HG02623 (cell line): Measurements from ENCODE around the gene DDX10.
"Not testable (repeated sequence)": the region's sequence is repeated elsewhere in the genome, so short reads cannot be mapped to it uniquely, and the experiment has no call there.

Experiments used
- ATAC-seq: cut with Tn5 transposase; IDR thresholded peaks from one replicate; pipeline ENCODE4 v1.9.1; 2021; ENCODE audit warnings: moderate library complexity; ENCODE audit not compliant: unreplicated experiment

Gene DDX10

GRCh38 chr11:108664730-108665525 lies at the start of gene DDX10:
Gene DDX10, plus strand, starts transcription at chr11:108665069. Its CDS starts 85 bp downstream, at chr11:108665154.
- peak; percentile 75 for ATAC-seq

DNA sequence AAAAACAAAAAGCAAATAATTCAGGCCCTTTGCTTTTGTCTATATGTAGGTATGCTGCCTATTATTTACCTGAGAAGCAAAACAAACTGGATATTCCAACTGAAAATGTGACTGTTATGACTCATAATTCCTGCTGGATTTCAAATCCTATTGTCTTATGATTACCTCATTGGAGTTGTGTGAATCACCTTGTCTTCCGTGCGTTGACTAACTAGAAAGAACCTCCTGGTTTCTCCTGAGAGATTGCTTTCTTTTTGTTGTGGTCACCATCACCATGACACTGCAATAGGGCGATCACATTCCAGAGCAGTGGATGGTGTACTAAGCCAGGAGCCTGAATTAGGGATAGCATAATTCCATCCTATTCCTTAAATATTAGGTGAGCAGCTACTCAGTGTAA lies 48.3 kb upstream of the DDX10 start:
- no peak for ATAC-seq

DNA sequence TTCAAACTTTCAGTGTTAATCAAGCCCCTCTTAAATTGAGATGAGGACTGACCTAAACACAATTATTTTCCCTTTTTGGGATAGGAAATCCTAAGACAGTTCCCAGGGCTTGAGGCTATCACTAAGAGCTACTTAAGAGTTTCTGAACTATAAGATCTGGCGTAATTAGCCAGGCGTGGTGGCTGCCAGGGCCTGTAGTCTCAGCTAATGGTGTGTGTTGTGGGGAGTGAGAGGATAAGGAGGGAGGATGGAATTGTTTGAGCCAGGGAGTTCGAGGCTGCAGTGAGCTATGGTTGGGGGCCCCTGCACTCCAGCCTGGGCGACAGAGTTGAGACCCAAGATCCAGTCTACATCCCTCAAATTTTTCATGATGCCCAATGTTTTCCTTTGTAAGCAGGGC lies 47.8 kb upstream of the DDX10 start:
- no peak for ATAC-seq

DNA sequence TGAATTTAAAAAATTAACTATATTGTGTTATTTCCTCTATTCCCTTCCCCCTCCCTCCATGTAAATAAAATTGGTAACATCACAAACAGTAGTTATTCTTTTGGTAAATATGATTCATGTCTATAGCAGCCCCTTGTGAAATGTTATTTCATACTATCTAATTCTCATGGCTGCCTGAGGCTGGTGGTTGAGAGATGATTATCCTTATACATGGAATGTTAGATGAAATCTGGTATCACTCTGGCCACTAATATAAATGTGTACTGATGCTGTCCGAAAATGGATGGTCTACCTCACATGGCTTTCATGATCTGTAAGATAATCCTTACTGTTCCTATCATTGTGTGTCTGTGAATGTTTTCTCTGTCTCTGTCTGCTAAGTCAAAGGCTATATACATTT lies 46.3 kb upstream of the DDX10 start:
- no peak for ATAC-seq

GRCh38 chr11:108620958-108621772 lies 43.7 kb upstream of the DDX10 start:
- ATAC-seq: peak; percentile 89

DNA sequence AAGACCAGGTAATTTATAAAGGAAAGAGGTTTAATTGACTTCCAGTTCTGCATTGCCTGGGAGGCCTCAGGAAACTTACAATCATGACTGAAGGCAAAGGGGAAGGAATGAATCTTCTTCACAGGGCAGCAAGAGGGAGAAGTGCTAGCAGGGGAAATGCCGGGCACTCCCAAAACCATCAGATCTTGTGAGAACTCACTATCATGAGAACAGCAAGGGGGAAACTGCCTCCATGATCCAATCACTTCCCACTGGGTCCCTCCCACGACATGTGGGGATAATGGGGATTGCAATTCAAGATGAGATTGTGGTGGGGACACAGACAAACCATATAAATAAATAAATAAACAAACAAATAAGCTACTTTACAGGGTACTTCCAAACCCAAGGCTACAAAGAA lies 42.5 kb upstream of the DDX10 start:
- ATAC-seq: no peak

GRCh38 chr11:108624196-108624925 lies 40.5 kb upstream of the DDX10 start:
- no peak for ATAC-seq

DNA sequence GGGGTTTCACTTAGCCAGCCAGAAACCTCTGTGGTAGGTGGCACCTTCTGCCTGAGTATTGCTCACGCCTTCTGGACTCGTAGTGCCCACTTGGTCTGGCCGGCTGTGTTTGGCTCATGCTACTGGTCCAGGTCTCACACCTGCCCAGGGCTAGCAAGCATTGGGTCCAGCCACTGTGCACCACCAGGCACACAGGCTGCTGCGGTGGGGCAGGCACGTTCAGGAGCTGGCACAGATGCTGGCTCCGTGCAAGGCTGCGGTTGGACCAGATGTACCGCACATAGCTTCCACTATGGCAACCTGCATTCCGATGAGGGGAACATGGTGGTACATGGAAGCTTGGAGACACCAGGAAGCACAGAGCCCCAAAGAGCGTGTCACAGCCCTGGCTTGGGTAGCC lies 36.5 kb upstream of the DDX10 start:
- ATAC-seq: no peak

DNA sequence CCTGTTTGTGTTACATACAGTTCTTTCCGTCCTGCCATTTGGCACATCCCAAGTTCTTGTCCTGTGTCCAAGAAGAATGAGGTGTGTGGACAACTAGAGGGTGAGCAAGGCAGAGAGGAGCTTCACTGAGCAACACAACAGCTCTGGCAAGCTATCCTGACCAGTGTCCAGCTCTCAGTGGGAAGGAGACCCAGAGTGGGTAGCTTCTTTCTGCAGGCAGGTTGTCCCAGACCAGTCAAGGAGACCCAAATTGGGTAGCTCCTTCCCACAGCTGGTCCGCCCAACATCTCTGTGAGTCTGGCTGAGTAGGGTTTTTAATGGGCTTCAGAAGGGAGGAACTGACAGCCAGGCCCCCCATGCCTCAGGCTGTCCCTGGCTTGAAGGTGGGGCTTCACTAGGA lies 36.1 kb upstream of the DDX10 start:
- ATAC-seq: no peak

GRCh38 chr11:108629274-108629673 lies 35.6 kb upstream of the DDX10 start:
- no peak for ATAC-seq

DNA sequence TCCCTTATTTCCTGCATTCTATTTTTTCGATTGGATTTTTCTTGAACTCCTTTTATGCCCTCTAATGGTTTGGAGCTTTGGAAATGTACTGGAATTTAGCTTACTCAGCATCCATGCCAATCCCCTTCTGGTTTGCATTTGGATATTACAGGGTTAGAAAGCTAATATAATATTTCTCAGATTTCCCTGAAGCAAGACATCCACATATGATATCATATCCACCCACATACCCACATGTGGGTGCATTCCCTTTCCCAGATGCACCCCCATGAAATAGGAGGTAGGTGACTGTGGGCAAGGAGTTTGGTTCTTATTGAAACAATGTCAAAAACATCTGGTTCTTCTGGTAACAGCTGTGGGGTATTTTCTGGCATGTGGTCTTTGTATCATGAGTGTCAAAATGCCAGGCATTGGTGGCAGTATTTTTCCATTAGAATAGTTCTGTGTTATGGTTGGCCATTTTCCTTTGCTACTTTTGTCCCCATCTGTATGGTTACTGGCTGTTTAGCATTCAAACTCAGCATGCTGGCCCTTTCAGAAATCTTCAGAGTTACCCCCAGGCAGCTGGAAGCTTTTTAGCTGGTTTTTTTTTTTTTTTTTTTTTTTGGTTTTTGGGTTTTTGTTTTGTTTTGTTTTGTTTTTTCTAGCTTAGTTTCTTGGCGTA lies 32.7 kb upstream of the DDX10 start:
- no peak for ATAC-seq

GRCh38 chr11:108635106-108635505 lies 29.8 kb upstream of the DDX10 start:
- ATAC-seq: no peak

GRCh38 chr11:108636222-108636621 lies 28.6 kb upstream of the DDX10 start:
- ATAC-seq: no peak

DNA sequence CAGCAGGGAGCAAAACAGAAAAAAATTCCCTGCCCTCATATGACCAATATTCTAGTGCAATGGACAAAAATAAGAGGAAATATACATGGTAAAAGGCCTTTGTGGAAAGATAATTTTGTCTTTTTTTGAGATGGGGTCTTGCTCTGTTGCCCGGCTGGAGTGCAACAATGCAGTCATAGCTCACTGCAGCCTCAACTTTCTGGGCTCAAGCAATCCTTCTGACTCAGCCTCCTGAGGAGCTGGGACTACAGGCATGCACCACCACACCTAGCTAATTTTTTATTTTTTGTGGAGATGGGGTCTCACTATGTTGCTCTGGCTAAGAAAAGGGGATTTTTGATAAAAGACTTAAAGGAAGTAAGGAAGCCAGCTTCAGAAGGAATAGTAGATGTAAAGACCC lies 25.7 kb upstream of the DDX10 start:
- no peak for ATAC-seq

GRCh38 chr11:108641752-108642151 lies 23.1 kb upstream of the DDX10 start:
- ATAC-seq: not testable (repeated sequence)

DNA sequence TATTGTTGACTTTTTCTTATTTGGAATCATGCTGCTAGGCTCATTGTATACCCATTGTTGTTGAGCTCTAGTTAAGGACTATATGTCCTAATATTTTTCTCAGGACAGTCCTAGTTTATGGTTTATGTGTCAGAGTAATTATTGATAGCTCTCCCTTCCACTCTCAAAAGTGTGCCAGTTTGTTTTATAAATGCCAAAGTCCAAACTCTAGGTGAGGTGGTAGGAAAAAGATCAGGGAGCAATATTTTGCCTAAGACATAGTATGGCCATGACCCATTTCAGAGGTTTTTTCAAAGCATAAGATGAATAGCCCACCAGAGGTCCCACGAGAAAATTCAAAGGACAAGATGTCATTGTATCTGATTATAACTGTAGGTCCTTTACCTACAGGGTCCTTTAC lies 20.9 kb upstream of the DDX10 start:
- no peak for ATAC-seq

DNA sequence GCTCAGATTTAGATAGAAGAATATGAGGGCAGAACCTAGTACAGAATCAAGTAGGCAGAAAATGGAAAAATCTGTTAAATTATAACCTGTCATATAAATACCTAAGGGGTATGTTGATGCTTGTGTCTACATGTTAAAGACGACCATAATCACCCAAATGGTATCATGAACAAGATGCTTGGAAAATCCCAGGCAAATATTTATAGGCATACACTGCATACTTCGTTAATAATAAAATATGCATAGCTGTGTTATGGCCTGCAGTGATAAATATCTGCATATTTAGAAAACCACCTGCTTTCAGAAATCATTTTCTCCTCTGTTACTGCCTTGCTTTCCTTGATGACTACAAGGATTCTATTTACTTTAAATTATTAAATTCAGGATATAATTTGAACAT lies 18.9 kb upstream of the DDX10 start:
- ATAC-seq: no peak

DNA sequence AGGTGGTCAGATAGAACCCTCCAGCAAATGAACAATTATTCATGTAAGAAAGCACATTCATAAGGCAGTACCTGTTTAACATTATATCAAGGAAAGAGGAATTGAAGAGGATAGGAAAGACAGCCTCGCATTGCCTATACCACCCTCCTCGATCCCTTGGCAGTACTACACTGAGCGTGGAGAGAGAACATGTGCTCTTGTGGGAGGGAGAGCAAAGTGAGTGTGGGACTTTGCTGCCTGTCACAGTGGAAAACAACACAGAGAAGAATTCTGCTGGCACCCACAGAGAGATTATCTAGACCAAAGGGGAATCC lies 17.5 kb upstream of the DDX10 start:
- ATAC-seq: no peak

DNA sequence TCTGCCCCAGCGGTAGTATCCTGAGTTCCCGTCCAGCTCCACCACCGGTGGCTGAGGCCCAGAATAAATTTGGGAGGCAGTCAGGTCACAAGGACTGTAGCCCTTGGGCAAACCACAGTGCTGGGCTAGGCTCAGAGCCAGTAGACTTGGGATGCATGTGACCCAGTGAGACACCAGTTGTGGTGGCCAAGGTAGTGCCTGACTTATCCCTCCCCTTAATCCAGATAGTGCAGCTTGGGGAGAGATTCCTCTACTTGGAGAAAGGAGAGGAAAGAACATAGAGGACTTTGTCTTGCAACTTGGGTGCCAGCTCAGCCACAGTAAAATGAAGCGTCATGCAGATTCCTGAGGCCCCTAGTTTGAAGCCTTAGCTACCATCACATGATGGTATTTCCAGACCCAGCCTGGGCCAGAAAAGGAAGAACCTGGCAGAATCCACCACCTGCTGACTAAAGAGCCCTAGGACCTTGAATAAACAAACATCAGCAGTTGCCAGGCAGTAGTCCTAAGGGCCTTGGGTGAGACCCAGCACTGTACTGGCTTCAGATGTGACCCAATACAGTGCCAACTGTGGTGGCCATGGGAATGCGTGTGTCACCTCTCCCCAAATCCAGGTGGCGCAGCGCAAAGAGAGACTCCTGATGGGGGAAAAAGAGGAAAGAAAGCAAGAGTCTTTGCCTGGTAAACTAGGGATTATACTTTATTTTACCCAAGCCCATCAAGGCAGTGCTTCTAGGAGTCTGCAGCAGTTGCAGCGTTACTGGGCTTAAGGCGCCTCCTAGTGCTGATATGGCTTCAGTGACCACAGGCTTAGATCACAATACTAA lies 17.0 kb upstream of the DDX10 start:
- peak; percentile 88 for ATAC-seq

DNA sequence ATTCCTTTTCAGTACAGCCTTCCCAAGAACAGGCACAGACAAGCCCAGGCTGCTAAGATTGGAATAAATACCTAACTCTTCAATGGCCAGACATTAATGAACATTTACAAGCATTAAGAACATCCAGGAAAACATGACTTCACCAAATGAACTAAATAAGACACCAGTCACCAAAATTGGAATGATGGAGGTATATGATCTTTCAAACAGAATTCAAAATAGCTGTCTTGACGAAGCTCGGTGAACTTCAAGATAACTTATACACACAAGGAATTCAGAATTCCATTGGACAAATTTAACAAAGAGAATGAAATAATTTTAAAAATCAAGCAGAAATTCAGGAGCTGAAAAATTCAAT lies 16.4 kb upstream of the DDX10 start:
- no peak for ATAC-seq
